DMS79 treated with DMSO at 0.1 percent for 48 hours (cell line): ENCODE measurements around the gene MAP3K9.
"Not testable (repeated sequence)": the region's sequence is repeated elsewhere in the genome, so short reads cannot be mapped to it uniquely, and the experiment has no call there.

ENCODE experiments used
- DNase-seq: peaks from one replicate; lab custom pipeline; 2025; lab: John Stamatoyannopoulos, UW

The MAP3K9 gene

DNA sequence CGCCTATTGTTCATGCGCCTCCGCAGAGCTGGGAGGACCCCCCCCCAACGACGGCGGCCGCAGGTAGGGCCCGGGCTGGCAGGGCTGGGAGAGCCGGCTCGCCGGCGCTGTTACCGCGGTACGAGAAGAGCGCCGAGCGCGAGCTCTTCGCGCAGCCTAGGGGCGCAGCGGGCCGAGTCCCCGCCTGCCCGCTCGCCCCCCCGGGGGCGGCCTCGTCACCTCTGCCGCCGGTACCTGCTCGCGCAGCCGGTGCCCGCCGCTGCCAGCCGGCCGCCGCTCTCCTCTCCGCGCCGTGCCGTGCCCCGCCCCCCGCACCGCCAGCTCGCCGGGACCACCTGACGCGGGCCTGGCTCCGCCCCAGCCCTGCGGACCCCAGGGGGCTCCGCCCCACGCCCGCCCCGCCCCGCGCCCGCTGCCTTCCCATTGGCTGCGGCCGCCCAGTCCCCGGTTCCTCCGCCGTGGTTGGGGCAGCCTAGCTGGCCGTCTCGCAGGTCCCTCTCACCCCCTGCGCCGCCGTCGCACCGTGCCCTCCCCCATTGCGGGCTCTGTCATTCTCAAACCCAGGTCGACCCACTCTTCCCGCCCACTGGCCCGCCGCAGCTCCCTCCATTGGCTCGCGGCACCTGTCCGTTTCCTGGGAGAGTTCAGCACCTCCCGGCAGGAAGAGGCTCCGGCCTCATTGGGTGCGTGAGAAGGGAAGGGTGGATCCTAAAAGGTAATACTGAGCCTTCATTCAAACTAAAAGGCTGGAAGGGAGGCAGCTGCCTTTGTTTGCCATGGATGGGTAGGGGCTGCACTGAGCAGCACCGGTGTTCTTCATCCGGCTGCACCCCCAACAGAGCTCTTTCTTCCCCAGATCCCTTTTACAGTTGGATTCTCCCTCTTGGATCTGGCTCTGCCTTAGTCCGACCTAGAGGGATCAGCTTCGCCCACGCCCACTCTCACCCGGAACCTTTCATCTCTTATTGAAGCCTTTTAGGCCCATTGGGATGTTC lies at the start of gene MAP3K9:
Gene MAP3K9, minus strand, starts transcription at position 289 of the 995 bp plus-strand sequence. CDS start 342 bp downstream, outside the sequence.
- peak; percentile 99 for DNase-seq

DNA sequence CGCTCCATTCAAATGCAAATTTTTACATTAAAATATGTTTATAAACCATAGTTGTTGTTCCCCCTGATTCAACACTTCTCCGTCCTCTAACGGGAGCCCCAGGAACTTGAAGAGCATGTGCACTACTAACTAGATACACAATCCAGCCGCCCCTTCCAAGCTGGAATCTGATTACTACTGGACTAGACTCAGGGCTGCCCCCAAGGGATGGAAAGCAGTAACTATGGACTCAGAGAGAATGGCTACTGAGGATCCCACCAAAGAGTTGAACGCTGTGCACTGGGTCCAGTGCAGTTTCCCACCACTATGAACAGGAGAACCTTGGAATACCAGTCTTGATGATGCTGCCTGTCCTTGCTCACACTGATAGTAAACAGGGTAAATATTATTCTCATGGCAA lies 49.3 kb upstream of the MAP3K9 start:
- DNase-seq = no peak

DNA sequence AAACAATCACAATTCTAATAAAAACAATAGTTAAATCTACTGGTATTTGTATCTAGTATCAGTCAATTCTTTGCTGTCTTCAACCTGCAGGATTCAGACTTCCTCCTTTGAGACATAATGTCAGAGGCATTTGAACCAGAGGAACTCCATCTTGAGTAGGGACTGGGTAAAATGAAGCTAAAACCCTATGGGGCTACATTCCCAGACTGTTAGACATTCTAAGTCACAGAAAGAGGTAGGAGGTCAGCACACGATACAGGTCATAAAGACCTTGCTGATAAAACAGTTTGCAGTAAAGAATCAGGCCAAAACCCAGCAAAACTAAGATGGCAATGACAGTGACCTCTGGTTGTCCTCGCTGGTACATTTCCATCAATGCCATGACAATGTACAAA lies 48.2 kb upstream of the MAP3K9 start:
- DNase-seq = no peak

DNA sequence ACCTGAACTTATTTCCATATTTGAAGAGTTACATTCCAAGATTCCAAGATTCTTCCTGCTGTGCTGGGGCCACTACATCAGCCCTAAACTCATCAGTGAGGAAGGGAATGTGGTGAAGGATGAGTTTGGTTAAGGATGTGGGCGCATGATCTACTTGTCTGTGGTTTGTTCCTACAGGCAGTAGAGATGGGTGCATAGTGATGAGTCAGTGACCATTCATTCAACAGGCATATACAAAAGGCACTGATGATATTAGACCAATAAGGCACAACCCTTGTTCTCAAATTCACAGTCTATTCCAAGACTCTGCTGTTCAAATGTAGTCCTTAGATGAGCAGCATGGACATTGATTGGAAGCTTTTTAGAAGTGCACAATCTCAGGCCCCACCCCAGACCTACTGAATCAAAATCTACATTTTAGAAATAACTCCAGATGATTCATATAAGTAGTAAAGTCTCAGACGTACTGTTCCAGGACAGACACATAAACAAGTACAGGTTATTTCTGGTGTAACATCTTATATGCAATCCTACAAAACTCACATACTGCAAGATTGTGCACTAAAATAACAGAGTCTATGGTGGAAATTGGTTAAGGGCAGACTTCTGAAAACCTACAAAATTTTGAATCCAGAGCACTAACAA lies 47.7 kb upstream of the MAP3K9 start:
- DNase-seq = no peak

DNA sequence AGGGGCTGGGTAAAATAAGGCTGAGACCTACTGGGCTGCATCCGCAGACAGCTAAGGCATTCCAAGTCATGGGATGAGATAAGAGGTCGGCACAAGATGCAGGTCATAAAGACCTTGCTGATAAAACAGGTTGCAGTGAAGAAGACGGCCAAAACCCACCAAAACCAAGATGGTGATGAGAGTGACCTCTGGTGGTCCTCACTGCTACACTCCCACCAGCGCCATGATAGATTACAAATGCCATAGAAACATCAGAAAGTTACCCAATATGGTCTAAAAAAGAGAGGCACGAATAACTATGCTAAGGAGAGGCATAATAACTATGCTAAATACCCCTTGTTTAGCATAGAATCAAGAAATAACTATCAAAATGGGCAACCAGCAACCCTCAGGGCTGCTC lies 46.2 kb upstream of the MAP3K9 start:
- no peak for DNase-seq

DNA sequence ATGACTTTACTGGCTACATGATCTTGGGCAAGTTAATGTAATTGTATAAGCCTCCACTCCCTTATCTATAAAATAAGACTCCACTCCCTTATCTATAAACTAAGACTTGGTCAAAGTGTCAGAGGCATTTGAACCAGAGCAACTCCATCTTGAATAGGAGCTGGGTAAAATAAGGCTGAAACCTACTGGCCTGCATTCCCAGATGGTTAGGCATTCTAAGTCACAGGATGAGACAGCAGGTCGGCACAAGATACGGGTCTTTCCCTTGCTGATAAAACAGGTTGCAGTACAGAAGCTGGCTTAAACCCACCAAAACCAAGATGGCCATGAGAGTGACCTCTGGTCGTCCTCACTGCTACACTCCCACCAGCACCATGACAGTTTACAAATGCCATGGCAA lies 44.3 kb upstream of the MAP3K9 start:
- not testable (repeated sequence) for DNase-seq

DNA sequence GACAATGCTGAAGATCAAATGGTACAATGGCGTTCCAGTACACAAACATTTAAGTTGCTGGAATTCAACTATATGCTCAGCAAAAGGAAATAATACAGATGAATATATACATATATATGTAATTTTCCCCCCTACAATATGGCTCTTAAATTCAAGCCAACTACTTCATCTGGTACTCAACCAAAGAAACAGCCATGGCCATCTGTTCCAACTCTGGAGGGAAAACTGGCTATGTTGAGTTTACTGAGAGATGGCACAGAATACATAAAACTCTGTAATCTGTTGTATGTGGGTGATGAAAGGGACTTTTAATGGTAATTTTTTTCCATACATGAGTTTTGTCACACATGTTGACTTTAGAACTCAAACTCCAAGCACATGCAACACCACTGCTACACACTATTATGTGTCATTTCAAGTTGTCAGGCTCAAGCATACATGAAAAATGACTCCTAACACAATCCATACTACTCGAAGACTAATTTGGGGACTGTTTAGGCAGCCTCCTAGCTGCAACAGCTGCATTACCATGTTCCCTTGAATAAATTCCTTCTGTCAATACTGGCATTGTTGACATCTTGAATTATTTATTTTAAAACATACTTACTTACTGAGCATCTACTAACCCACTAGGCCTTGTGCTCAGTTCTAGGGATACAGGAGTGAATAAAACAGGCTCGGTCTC lies 38.2 kb upstream of the MAP3K9 start:
- DNase-seq = no peak

DNA sequence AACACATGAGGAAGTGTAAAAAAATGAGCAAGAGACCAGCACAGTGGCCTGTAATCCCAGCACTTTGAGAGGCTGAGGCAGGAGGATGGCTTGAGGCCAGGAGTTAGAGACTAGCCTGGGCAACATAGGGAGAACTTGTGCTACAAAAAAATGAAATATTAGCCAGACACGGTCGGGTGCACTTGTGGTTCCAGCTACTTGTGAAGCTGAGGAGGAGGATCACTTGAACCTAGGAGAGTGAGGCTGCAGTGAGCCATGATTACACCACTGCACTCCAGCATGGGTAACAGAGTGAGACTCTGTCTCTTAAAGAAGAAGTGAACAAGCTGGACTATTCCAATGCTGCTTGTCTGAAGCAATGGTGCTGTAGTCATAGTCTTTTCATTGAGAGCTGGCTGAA lies 36.3 kb upstream of the MAP3K9 start:
- peak; percentile 81 for DNase-seq

DNA sequence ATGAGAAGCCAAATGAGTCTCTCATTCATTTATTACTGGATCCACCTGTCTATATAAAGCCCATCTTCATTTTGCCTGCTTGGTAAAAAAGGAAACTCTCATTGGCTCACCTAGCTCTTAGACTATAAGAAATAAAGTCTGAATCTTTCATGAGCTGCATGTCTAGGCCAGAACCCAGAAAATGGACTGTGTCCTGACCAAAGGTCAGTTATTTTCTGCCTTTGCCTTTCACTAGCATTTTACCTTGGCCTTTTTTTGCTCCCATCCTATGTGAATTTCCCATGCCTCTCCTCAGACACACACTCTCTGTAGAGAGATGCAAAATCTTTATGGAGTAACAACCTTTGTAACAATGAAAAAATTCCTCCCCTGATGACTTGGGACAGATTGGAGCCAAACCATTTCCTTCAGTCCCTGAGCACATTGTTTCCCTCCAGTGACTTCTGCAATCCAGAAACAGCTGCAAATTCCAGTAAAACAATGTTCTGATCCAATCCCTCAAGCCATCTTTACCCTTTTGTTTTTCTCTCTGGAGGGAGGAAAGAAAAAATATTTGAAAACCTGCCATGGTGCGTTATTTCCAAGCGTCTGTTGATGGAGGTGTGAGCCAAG lies 33.6 kb upstream of the MAP3K9 start:
- DNase-seq = no peak

DNA sequence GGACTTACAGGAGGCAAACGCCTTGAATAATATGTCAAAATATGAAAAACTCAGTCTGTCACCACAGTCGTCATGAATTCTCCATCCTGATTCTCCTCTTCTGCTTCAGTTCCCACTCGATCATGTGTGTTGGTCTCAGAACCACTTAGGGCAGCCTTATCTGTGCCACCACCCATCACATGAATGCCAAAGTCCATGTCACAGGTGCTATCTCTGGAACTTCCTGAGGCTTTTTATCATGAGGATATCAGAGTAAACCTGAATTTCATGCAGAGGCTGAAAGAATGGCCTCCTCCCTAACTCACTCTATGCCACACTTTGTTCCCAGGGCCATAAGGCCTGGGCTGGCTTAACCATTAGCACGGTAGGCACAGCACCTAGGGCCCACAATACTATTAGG lies 28.8 kb upstream of the MAP3K9 start:
- DNase-seq = no peak

DNA sequence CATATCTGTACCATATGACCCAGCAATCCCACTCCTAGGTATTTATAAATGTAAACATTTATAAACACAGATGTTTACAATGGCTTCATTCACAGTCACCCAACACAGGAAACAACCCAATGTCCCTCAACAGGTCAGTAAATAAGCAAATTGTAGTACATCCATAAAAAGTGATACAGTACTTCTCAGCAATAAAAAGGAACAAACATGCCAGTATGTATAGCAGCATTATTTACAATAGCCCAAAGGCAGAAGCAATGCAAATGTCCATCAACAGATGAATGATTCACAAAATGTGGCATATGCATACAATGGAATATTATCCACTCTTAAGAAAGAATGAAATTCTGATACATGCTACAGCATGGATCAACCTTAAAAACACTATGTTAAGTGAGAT lies 27.6 kb upstream of the MAP3K9 start:
- DNase-seq = no peak

DNA sequence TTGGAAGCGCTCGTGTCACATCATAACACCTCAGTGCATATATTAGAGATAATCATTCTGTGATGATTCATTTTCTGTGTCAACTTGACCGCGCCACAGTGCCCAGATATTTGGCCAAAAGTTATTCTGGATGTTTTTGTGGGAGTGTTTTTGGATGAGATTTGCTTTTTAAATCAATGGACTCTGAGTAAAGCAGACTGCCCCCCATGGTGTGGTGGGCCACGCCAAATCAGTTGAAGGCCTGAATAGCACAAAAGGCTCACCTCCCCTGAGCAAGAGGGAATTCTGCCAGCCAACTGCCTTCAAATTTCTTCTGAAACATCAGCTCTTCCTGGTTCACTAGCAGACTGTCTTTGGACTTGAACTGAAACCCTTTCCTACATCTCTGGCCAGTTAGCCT lies 24.6 kb upstream of the MAP3K9 start:
- no peak for DNase-seq

DNA sequence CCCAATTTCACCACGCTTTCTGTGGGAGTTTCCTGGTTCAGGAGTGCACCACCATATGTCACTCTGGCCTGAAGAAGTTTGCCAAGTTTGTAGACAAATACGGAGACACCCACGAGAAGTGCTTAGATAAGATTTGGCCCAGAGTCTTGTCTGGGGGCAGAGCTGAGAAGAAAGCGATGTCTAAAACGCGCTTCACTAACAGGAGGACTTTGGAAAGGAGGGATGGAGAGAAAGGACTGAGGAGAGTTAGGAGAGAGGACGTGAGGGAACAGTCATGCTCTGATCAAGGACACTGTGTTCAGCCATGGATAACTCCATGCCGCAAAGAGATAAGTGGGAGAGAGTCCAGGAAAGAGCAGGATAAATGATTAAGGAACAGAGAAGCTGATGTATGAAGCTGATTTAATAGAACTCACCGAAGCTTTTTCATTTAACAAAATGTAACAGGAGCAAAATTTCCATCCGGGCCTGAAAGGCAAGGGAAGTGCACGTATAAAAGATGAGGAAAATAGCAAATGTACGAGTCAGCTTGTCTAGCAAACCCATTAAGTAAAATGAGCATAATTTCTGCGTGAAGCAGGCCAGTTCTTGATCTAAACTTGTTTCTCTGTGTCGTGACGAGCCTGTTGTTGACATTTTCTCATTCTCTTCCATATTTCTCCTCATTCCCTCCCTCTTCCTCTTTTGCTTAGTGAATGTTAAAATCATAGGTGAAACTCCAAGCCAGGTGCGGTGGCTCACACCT lies 23.4 kb upstream of the MAP3K9 start:
- DNase-seq = no peak

DNA sequence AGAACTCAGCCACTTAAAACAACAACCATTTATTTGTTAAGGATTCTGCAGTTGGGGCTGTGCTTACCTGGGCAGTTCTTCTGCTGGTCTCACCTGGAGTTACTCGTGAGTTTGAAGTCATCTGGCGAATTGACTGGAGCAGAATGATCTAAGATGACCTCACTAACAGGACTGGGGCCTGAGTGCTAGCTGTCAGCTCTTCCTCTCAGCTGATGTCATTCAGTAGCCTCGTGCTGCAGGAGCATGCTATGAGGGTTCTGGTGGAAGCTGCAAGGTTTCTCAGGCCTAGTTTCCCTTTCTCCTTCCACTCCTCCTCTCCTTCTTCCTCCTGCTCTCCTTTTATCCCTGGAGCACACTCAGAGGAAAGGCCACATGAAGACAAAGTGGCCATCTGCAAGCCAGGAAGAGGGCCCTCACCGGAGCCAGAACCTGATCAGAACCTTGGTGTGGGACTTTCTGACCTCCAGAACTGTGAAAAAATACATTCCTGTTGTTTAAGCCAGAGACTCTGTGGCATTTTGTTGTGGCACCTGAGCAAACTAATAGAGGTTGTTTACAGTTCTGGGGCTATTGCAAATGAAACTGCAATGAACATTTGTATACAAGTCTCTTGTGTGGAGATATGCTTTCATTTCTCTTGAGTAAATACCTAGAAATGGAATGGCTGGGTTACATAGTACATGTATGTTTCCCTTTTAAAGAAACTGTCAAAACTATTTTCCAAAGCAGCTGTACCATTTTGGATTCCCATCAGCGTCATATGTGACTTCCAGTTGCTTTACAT lies 21.9 kb upstream of the MAP3K9 start:
- no peak for DNase-seq

DNA sequence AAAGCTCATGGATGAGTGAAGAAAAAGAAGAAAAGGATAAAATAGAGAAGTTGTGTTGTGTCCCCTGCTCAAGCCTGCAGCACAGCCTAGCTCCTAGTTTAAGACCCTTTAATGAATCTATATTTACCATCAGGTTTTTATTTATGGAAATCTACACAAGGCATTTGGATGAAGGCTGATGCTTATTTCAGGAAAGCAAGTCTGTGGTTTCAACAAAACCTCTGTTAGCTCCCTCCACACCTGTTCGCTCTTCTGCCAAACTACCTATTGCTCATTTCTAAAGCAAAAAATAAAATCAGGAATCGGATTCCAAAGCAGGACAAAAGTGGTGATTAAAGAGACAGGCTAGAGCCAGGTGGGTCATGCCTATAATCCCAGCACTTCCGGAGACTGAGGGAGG lies 18.9 kb upstream of the MAP3K9 start:
- no peak for DNase-seq

DNA sequence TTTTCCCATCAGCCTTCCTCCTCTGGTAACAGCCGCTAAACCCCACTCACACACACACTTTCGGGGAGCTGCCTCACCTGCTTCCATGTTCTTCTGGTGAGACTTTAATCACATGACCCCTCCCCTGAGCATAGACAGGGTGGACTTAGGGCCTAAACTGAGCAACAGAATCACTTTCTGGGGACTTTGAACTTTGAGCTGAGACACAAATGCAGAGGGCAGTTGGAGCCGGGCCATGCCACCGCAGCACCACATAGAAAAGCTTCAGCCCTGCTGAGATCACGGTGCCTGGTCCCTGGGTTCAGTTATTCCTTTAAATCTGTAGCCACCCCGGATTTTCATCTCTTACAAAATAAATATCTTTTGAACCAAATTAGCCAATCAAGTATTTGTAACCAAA lies 18.4 kb upstream of the MAP3K9 start:
- no peak for DNase-seq

DNA sequence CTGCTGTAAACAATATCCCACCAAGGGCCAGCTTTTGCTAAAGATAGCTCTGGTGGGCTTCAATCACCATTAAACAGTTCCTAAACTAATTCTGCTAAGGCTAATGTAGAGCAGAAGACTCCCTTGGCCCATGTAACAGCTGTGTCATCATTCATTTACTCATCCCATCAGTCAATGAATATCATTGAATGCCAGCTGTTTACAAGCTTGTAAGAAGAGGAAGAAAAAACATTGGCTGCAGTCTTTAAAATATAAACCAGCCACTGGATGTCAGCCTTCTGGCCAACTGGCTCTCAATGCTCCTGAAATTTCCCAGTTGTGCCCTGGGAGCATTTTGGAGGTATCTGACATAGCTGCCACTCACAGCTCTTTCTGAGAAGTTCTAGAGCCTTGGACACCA lies 18.0 kb upstream of the MAP3K9 start:
- no peak for DNase-seq

DNA sequence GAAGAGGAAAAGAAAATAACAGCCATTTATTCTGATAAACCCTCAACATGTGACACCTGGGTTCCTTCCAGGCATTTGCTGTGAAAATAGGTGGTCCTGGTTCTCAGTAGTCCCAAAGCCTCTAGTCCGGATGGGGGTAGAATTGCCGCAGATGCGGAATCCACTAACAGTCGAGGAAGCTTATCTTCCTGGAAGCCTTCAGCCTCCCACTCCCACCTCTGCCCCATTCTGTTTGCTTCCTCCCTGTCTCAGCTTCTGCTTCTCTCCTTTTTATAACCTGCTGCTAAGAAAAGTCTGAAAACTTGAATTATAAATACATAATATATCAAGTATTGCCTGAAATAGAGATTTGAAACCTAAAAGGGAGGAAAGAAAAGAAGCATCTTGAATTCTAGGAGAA lies 14.0 kb upstream of the MAP3K9 start:
- DNase-seq = no peak

DNA sequence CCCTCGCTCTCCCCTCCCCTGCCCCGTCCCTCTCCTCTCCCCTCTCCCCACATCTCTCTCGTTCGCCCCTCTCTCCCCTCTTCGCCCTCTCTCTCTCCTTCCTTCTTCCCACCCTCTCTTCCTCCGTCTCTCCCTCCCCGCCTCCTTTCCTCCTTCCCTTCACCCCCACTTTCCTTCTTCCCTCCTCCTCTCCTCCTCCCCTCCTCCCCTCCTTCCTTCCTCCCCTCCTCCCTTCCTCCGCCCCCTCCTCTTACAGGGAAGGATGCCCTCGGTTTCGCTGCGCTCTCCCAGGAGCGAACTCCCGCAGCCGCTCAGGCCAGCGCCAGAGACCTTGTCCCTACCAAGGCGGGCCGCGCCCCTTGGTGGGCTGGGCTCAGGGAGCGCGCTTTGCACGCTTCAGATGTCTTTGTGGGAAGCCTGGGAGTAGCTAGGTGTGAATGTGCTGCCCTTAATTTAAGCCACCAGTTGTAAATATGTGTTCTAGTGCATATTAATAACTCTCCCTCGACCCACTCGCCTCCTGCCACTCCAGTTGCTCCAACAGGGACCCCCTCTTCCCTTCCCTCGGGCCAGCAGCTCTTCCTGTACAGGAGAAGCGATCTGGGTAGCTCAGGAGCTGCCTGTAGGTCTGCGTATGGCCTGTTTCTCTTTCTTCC lies 13.3 kb upstream of the MAP3K9 start:
- DNase-seq = peak; percentile 48
